Vagina (tissue), 2 donors: Measurements from ENCODE around the gene TBL1X. TPM values are rescaled to one million over a fixed set of nuclear protein-coding genes. Genes with fewer than 3 reads are reported as not detected.

Source experiments
- DNase-seq, 2 donors: peaks; one replicate each; pipeline ENCODE4 v3.0.0-alpha.2; 2017; ENCODE audit errors: extremely low spot score in 2 of 2
- H3K27ac ChIP-seq: fragments of 200-600 bp; sonication (generic); one replicate; pipeline ENCODE4 v1.5.1; 2019
- H3K27me3 ChIP-seq: fragments of 200-600 bp; sonication (generic); one replicate; pipeline ENCODE4 v1.5.1; 2019
- H3K36me3 ChIP-seq, 2 donors: fragments of 200-600 bp; sonication (generic); one replicate each; pipeline ENCODE4 v1.5.1; 2017 to 2019
- H3K4me1 ChIP-seq: fragments of 200-600 bp; sonication (generic); one replicate; pipeline ENCODE4 v1.5.1; 2019
- H3K4me3 ChIP-seq, 2 donors: fragments of 200-600 bp; sonication (generic); 1 replicate in 1 of 2; 2 replicates in 1 of 2; pipeline ENCODE4 v1.5.1; 2016 to 2019
- H3K9me3 ChIP-seq: fragments of 200-600 bp; sonication (generic); one replicate; pipeline ENCODE4 v1.5.1; 2019
- POLR2A ChIP-seq, 2 donors: fragments of 450-650 bp; IDR thresholded peaks; one replicate each; pipeline ENCODE4 v1.6.1; 2017; ENCODE audit warnings: antibody characterized with exemption in 2 of 2, mild to moderate bottlenecking in 2 of 2, moderate library complexity in 2 of 2
- POLR2AphosphoS5 ChIP-seq, 2 donors: sonication (generic); formaldehyde crosslinking; IDR thresholded peaks; one replicate each; pipeline ENCODE4 v1.9.0; 2017; ENCODE audit warnings: antibody characterized with exemption in 2 of 2, mild to moderate bottlenecking in 2 of 2, low read depth in 1 of 2; ENCODE audit not compliant: insufficient read depth in 1 of 2
- intact Hi-C: fragments of 100-400 bp; cut with DNase I; formaldehyde crosslinking; loops from one replicate; pipeline ENCODE4 v1.15.1; 2023
- total RNA-seq: library from RNA; depleted of rRNA; stranded (reverse); fragments of >200 nt; gene quantifications from one replicate; pipeline ENCODE4 v1.2.3, GENCODE V29; 2016
- TF ChIP-seq, protein P1 (sequence below), 3 experiments: fragments of 450-650 bp in 2 of 3; fragments of 200-600 bp in 1 of 3; sonication (generic) in 1 of 3; IDR thresholded peaks; one replicate each; pipeline ENCODE4 v1.5.1; 2017 to 2019; ENCODE audit warnings: antibody characterized with exemption in 3 of 3, mild to moderate bottlenecking in 2 of 3, moderate library complexity in 2 of 3

TBL1X gene
- total RNA-seq, 1 donor from 2014 or later = 41.3 TPM

DNA sequence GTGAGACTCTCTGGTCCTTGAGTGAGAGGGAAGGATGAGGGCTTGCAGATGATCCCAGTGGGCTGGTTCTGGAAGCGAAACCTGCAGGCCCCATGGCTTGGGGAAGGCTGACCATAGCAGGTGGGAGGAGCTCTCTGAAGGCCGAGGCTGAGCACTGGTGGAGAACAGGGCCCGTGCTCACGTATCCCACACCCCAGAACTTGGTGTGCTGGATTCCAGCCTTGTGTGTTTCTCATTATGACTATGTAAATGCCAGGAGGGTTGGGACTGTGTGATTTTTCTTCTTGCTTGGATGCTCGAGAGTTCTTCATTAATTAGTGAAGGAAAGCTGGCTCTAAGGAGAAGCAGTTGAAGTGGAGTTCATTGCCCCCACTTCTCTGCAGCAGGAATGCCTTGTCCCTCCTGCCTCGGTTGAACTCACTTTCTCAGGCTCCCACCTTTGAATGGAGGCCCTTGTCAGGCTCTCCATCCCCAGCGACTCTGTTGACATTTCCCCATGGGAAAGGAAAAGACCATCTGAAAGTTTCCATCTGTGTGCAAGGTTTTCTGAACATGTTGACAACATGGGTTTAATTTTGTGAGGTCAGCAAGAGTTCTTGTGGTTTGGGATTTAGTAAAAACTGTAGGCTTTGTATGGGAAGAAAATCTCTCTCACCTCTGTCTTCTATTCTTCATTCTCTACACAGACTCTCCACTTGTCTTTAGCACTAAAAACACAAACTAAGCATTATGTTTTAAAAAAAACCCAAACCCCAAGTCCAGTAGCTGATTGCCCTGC, 57.7 kb downstream of the TBL1X start:
- no peaks in the 10 kb centered on the region for H3K4me1 ChIP-seq
- intact Hi-C loops = no loop called here
- TF ChIP-seq POLR2A (IDR thresholded peaks at IDR 0.05) = no peak
- TF ChIP-seq, protein P1, sequence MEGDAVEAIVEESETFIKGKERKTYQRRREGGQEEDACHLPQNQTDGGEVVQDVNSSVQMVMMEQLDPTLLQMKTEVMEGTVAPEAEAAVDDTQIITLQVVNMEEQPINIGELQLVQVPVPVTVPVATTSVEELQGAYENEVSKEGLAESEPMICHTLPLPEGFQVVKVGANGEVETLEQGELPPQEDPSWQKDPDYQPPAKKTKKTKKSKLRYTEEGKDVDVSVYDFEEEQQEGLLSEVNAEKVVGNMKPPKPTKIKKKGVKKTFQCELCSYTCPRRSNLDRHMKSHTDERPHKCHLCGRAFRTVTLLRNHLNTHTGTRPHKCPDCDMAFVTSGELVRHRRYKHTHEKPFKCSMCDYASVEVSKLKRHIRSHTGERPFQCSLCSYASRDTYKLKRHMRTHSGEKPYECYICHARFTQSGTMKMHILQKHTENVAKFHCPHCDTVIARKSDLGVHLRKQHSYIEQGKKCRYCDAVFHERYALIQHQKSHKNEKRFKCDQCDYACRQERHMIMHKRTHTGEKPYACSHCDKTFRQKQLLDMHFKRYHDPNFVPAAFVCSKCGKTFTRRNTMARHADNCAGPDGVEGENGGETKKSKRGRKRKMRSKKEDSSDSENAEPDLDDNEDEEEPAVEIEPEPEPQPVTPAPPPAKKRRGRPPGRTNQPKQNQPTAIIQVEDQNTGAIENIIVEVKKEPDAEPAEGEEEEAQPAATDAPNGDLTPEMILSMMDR (IDR thresholded peaks at IDR 0.05) = no peak
- H3K27me3 ChIP-seq = no peaks in the 10 kb centered on the region
- no peak overlapping the region for H3K4me3 ChIP-seq
- no peaks in the 10 kb centered on the region for H3K36me3 ChIP-seq
- no peak for DNase-seq
- H3K27ac ChIP-seq = no peak overlapping the region
- H3K9me3 ChIP-seq = no peaks in the 10 kb centered on the region

DNA sequence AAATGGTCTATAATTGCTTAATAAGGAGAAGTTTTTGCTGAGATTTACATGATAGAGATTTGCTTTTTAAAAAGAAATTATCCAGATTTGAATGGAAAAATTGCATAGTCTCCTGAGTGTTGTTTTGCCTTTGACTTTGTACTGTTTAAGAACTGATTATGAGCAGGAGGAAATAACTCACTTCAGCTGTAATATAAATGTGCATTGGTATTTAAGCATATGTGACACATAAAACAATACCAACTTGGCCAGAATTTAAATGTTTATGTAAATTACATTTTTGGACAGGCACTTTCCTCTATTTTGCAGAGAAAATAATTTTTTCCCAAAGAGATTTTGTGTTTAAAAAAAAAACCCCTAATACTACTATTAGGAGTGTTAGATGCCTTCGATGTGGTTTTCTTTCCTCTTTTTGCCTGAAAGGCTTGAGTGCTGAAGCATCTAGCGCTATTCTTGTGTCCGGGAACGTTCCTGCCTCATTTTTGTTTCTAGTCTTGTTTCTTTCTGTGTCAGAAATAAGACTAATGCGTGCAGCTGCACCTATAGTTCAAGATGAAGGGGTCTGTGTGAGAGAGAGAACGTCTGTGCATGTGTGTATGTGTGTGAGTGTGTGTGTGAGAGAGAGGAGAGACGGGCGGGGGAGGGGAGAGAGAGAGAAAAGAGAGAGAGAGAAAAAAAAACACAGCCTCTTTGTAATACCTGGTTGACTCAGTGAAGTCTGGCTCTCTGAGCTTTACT, 60.8 kb downstream of the TBL1X start:
- no peak overlapping the region for H3K27ac ChIP-seq
- intact Hi-C loops = no loop called here
- H3K9me3 ChIP-seq = no peaks in the 10 kb centered on the region
- DNase-seq = peak in 1 of 2 donors; percentile 58
- no peak overlapping the region for H3K4me3 ChIP-seq
- TF ChIP-seq POLR2A (IDR thresholded peaks at IDR 0.05) (no peak), POLR2AphosphoS5 (IDR thresholded peaks at IDR 0.05; ENCODE audit: insufficient read depth in 1 of 2, low read depth in 1 of 2) (no peak)
- TF ChIP-seq, protein P1 (IDR thresholded peaks at IDR 0.05) = no peak
- H3K4me1 ChIP-seq = no peaks in the 10 kb centered on the region
- H3K36me3 ChIP-seq = no peaks in the 10 kb centered on the region
- no peaks in the 10 kb centered on the region for H3K27me3 ChIP-seq

GRCh38 chrX:9526965-9527364, 62.1 kb downstream of the TBL1X start:
- Histone ChIP-seq H3K4me3 (no peak overlapping the region), H3K9me3 (no peaks in the 10 kb centered on the region), H3K27me3 (no peaks in the 10 kb centered on the region), H3K36me3 (no peaks in the 10 kb centered on the region), H3K27ac (no peak overlapping the region), H3K4me1 (no peaks in the 10 kb centered on the region)
- TF ChIP-seq POLR2AphosphoS5 (IDR thresholded peaks at IDR 0.05; ENCODE audit: insufficient read depth in 1 of 2, low read depth in 1 of 2) (no peak), POLR2A (IDR thresholded peaks at IDR 0.05) (no peak)
- TF ChIP-seq, protein P1 (IDR thresholded peaks at IDR 0.05) = no peak
- intact Hi-C loops = no loop called here
- peak in 1 of 2 donors; percentile 14 for DNase-seq

DNA sequence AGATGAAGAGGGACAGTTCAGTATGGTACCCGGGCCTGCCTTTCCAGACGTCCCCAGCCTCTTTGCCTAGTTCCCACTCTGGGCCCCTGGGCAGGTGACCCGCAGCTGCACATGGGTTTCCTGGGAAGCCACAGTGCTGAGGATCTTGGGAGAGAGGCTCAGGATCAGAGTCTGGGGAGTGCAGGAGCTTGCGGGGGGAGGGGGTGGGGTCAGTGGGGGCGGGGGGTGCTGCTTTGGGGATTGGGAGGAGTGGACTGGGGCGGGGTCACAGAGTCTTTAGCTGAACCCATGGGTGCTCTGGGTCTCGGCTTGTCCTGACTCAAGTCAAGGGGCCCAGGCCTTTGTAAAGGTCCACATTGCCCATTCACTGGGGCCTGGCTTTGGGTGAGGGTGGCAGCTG, 63.6 kb downstream of the TBL1X start:
- peak in 1 of 2 donors; percentile 74 for DNase-seq
- intact Hi-C loops = no loop called here
- Histone ChIP-seq H3K4me3 (no peak overlapping the region), H3K27me3 (no peaks in the 10 kb centered on the region), H3K9me3 (no peaks in the 10 kb centered on the region), H3K4me1 (no peaks in the 10 kb centered on the region), H3K27ac (no peak overlapping the region), H3K36me3 (no peaks in the 10 kb centered on the region)
- TF ChIP-seq, protein P1 (IDR thresholded peaks at IDR 0.05) = no peak
- TF ChIP-seq POLR2A (IDR thresholded peaks at IDR 0.05) (no peak), POLR2AphosphoS5 (IDR thresholded peaks at IDR 0.05; ENCODE audit: insufficient read depth in 1 of 2, low read depth in 1 of 2) (no peak)

DNA sequence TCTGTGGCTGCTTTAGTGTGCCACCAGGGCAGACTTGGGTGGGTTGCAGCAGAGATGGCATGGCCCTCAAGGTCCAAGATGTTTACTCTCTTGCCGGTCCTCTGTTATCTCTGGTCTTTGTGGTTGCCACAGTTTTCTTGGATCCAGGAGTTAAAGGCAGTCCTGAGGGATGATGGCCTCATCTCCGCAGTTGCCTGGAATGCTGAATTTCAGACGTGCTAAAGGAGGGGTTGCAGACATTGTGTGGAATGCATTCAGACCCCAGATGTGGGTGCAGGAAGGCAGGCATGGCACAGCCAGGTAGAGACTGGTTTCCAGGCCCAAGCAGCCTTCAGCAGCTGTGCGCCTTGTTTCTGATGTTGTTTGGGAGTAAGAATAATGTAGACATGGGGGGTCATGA, 64.4 kb downstream of the TBL1X start:
- TF ChIP-seq, protein P1 (IDR thresholded peaks at IDR 0.05) = no peak
- no peaks in the 10 kb centered on the region for H3K36me3 ChIP-seq
- H3K27ac ChIP-seq = no peak overlapping the region
- intact Hi-C loops = no loop called here
- DNase-seq = no peak
- no peak overlapping the region for H3K4me3 ChIP-seq
- H3K9me3 ChIP-seq = no peaks in the 10 kb centered on the region
- no peaks in the 10 kb centered on the region for H3K4me1 ChIP-seq
- no peaks in the 10 kb centered on the region for H3K27me3 ChIP-seq
